Astrocyte (in vitro differentiated cells and primary cell): ENCODE results near the gene CD247. TPM values are rescaled to one million over a fixed set of nuclear protein-coding genes. Genes with fewer than 3 reads are reported as not detected.
A peak's percentile ranks its signal among the peaks of the same experiment; 100 is the strongest.

Experiments used
- DNase-seq: peaks from one replicate; pipeline ENCODE4 v3.0.0-alpha.2; 2010; ENCODE audit warnings: low read depth
- FAIRE-seq: peaks from 2 replicates; lab custom pipeline; 2011; peaks lifted over from hg19 to GRCh38; lab: Jason Lieb, UNC
- H2AFZ ChIP-seq: 2 replicates; pipeline ENCODE4 v1.6.0; 2012; ENCODE audit warnings: low read depth, low read length, inconsistent platforms
- H3K27ac ChIP-seq: 2 replicates; pipeline ENCODE4 v1.5.1; 2011; ENCODE audit warnings: low read depth, low read length, inconsistent platforms
- H3K27me3 ChIP-seq: 2 replicates; pipeline ENCODE4 v1.6.0; 2011; ENCODE audit warnings: low read length, inconsistent platforms; ENCODE audit not compliant: insufficient read depth
- H3K36me3 ChIP-seq: 2 replicates; pipeline ENCODE4 v1.5.1; 2011; ENCODE audit warnings: low read length, inconsistent platforms; ENCODE audit not compliant: insufficient read depth
- H3K4me1 ChIP-seq: 2 replicates; pipeline ENCODE4 v1.5.1; 2011; ENCODE audit warnings: low read length, inconsistent platforms; ENCODE audit not compliant: insufficient read depth
- H3K4me2 ChIP-seq: 2 replicates; pipeline ENCODE4 v1.6.0; 2012; ENCODE audit warnings: low read length, inconsistent platforms
- H3K4me3 ChIP-seq: 2 replicates; pipeline ENCODE4 v1.5.1; 2011; ENCODE audit warnings: low read depth, mild to moderate bottlenecking, low read length, inconsistent platforms; ENCODE audit not compliant: insufficient read depth
- H3K79me2 ChIP-seq: 2 replicates; pipeline ENCODE4 v1.6.0; 2012; ENCODE audit warnings: mild to moderate bottlenecking, low read length, inconsistent platforms; ENCODE audit not compliant: insufficient read depth
- H3K9ac ChIP-seq: 2 replicates; pipeline ENCODE4 v1.6.0; 2012; ENCODE audit warnings: mild to moderate bottlenecking, low read length, inconsistent platforms
- H3K9me3 ChIP-seq: 2 replicates; pipeline ENCODE4 v1.5.1; 2012; ENCODE audit warnings: low read depth, mild to moderate bottlenecking, low read length, inconsistent platforms; ENCODE audit not compliant: insufficient read depth
- H4K20me1 ChIP-seq: 2 replicates; pipeline ENCODE4 v1.6.0; 2012; ENCODE audit warnings: low read length, inconsistent platforms; ENCODE audit not compliant: insufficient read depth
- H3K27ac Mint-ChIP-seq: one replicate; pipeline ENCODE4 v1.8.0; 2021; ENCODE audit warnings: mild to moderate bottlenecking, mixed read lengths; ENCODE audit not compliant: unreplicated experiment
- H3K27me3 Mint-ChIP-seq: one replicate; pipeline ENCODE4 v1.8.0; 2021; ENCODE audit warnings: low read depth, mixed read lengths; ENCODE audit not compliant: unreplicated experiment
- H3K36me3 Mint-ChIP-seq: one replicate; pipeline ENCODE4 v1.8.0; 2021; ENCODE audit warnings: low read depth, mixed read lengths; ENCODE audit not compliant: unreplicated experiment
- H3K4me1 Mint-ChIP-seq: one replicate; pipeline ENCODE4 v1.8.0; 2021; ENCODE audit warnings: low read depth, mixed read lengths; ENCODE audit not compliant: unreplicated experiment
- H3K4me3 Mint-ChIP-seq: one replicate; pipeline ENCODE4 v1.8.0; 2021; ENCODE audit warnings: mild to moderate bottlenecking, moderate library complexity, mixed read lengths; ENCODE audit not compliant: unreplicated experiment
- H3K9me3 Mint-ChIP-seq: one replicate; pipeline ENCODE4 v1.8.0; 2021; ENCODE audit warnings: mild to moderate bottlenecking, mixed read lengths; ENCODE audit not compliant: unreplicated experiment
- CTCF ChIP-seq: IDR thresholded peaks from 2 replicates; pipeline ENCODE4 v1.5.1; 2011; ENCODE audit warnings: low read depth, mild to moderate bottlenecking, inconsistent platforms, low read length, moderate library complexity; ENCODE audit not compliant: insufficient read depth
- EZH2 ChIP-seq: IDR thresholded peaks from 2 replicates; pipeline ENCODE4 v1.6.1; 2012; ENCODE audit warnings: mild to moderate bottlenecking, low read length, inconsistent platforms; ENCODE audit not compliant: insufficient read depth
- total RNA-seq: library from RNA; stranded (reverse); gene quantifications from 2 replicates; pipeline ENCODE4 v1.2.1, GENCODE V29; 2021

CD247 gene
- total RNA-seq, 1 donor from 2014 or later = not detected

DNA sequence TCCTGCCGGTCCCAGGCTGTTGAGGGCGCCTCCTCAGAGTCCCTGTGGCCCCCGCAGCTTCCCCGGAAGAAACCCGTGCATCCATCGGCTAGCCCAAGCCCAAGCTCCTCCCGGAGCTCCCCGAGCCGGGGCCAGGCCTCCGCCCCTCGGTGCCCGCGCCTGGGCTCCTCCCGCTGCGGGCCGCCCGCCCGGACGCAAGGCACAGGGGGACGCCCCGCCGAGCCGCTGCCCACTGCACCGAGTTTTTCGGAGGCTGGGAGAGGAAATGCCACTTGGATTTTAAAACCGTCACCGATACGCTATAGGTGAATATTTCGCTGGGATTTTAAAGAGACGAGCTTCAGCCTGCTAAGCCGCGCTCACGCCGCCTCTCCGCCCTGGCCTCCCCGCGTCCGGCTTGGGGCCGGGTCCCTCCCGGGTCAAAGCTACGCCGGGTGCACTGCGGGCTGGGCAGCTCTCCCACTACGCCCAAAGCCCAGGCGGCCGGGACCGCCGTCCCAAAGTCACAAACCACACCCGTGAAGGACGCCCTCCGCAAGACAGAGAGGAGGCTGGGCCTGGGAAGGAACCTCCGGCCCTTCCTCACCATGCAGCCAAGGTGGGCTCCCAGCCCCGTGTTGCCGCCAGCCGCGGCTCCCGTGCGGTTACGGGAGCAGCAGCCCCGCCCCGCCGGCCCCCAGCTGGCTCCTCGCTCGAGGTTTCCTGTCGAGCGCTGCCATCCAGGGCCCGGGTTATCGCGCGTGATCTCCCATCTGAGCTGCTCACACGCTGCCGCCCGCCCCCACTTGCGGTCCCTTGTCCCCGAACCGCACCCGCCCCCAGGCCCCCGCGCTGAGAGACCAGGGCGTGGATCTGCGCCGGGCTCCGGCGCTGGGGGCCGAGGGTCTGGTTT is 63.2 kb downstream of the CD247 start:
- peaks cover 3% of the 10 kb centered on the region for H3K4me1 ChIP-seq
- peak overlapping the region; percentile 95 for H2AFZ ChIP-seq
- no peaks in the 10 kb centered on the region for H4K20me1 ChIP-seq
- peaks cover 11% of the 10 kb centered on the region for H3K27me3 ChIP-seq
- no peaks in the 10 kb centered on the region for H3K36me3 Mint-ChIP-seq
- H3K4me1 Mint-ChIP-seq = no peaks in the 10 kb centered on the region
- TF ChIP-seq CTCF (no peak), EZH2 (no peak)
- H3K27ac Mint-ChIP-seq = no peak overlapping the region
- H3K27ac ChIP-seq = no peak overlapping the region
- no peaks in the 10 kb centered on the region for H3K36me3 ChIP-seq
- peak overlapping the region; percentile 54 for H3K4me3 Mint-ChIP-seq
- H3K79me2 ChIP-seq = no peaks in the 10 kb centered on the region
- FAIRE-seq = no peak
- peak overlapping the region; percentile 99 for H3K4me2 ChIP-seq
- peak overlapping the region; percentile 77 for H3K9ac ChIP-seq
- peaks cover 2% of the 10 kb centered on the region for H3K9me3 Mint-ChIP-seq
- H3K4me3 ChIP-seq = peak overlapping the region; percentile 75
- peak; percentile 10 for DNase-seq
- H3K27me3 Mint-ChIP-seq = peaks cover 41% of the 10 kb centered on the region
- H3K9me3 ChIP-seq = no peaks in the 10 kb centered on the region

DNA sequence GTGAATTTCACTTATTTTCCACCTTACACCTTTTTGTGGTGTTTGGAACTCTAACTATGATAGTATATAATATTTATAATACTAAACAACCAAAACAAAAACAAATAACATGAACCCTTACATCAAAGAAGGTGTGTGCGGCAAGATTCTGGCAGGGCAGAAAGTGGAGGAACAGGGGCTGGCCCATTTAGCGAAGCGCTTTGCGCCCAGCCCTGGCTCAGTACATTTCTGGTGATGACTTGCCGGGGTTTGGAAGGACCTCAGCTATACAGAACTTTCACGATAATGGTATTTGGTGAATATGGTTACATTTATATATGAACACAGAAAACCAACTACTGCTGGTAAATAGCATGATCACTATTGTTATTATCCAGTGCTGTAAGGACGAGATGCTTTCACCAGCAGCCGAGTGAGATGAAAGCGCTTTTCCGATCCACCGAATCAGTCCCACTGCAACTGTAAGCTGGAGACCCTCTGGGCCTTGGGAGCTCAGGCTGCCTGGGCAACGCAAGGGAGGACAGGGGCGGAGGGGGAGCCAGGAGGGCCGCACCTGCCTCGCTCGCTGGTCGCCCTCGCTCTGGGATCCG is 63.9 kb downstream of the CD247 start:
- Mint-ChIP-seq H3K4me3 (peak overlapping the region; percentile 76), H3K36me3 (no peaks in the 10 kb centered on the region), H3K4me1 (no peaks in the 10 kb centered on the region), H3K9me3 (peaks cover 2% of the 10 kb centered on the region), H3K27ac (no peak overlapping the region), H3K27me3 (peaks cover 41% of the 10 kb centered on the region)
- FAIRE-seq = no peak
- no peaks in the 10 kb centered on the region for H4K20me1 ChIP-seq
- no peaks in the 10 kb centered on the region for H3K79me2 ChIP-seq
- no peak overlapping the region for H3K27ac ChIP-seq
- H3K9me3 ChIP-seq = no peaks in the 10 kb centered on the region
- H2AFZ ChIP-seq = peak overlapping the region; percentile 95
- TF ChIP-seq CTCF (no peak), EZH2 (no peak)
- no peaks in the 10 kb centered on the region for H3K36me3 ChIP-seq
- peaks cover 11% of the 10 kb centered on the region for H3K27me3 ChIP-seq
- peak overlapping the region; percentile 99 for H3K4me2 ChIP-seq
- DNase-seq = no peak
- H3K4me3 ChIP-seq = peak overlapping the region; percentile 75
- peaks cover 3% of the 10 kb centered on the region for H3K4me1 ChIP-seq
- H3K9ac ChIP-seq = peak overlapping the region; percentile 77

GRCh38 chr1:167453123-167453522 is 65.2 kb downstream of the CD247 start:
- Mint-ChIP-seq H3K27ac (no peak overlapping the region), H3K36me3 (no peaks in the 10 kb centered on the region), H3K9me3 (peaks cover 2% of the 10 kb centered on the region), H3K27me3 (peaks cover 38% of the 10 kb centered on the region), H3K4me1 (no peaks in the 10 kb centered on the region), H3K4me3 (no peak overlapping the region)
- Histone ChIP-seq H3K4me3 (no peak overlapping the region), H2AFZ (no peak overlapping the region), H3K27ac (no peak overlapping the region), H3K36me3 (no peaks in the 10 kb centered on the region), H3K79me2 (no peaks in the 10 kb centered on the region), H3K4me2 (no peak overlapping the region), H4K20me1 (no peaks in the 10 kb centered on the region), H3K27me3 (peaks cover 11% of the 10 kb centered on the region), H3K9ac (no peak overlapping the region), H3K9me3 (no peaks in the 10 kb centered on the region), H3K4me1 (peaks cover 3% of the 10 kb centered on the region)
- no peak for FAIRE-seq
- no peak for DNase-seq
- TF ChIP-seq CTCF = no peak
- TF ChIP-seq EZH2 = no peak
